Liver (tissue), 9 donors: ENCODE data around the gene BOC. TPM values are rescaled to one million over a fixed set of nuclear protein-coding genes. Genes with fewer than 3 reads are reported as not detected.

ENCODE experiments used
- DNase-seq: peaks from one replicate; pipeline ENCODE4 v3.0.0-alpha.2; 2017; ENCODE audit warnings: low spot score
- H3K27ac ChIP-seq, 2 donors: one replicate each; pipeline ENCODE4 v1.7.0; 2013; ENCODE audit warnings: inconsistent platforms in 2 of 2, low read length in 2 of 2, control low read depth in 1 of 2, low read depth in 1 of 2, mild to moderate bottlenecking in 1 of 2
- H3K27me3 ChIP-seq, 4 donors: one replicate each; pipeline versions ENCODE4 v1.6.1 to v1.7.0; 2013; ENCODE audit warnings: low read length in 3 of 4, inconsistent platforms in 1 of 4, mild to moderate bottlenecking in 1 of 4, moderate library complexity in 1 of 4; ENCODE audit not compliant: control insufficient read depth in 4 of 4, insufficient read depth in 4 of 4
- H3K36me3 ChIP-seq, 4 donors: one replicate each; pipeline versions ENCODE4 v1.6.1 to v1.7.0; 2013; ENCODE audit warnings: low read length in 3 of 4, mild to moderate bottlenecking in 3 of 4, low read depth in 1 of 4, moderate library complexity in 1 of 4; ENCODE audit not compliant: control insufficient read depth in 4 of 4, insufficient read depth in 3 of 4
- H3K4me1 ChIP-seq, 4 donors: one replicate each; pipeline versions ENCODE4 v1.6.1 to v1.7.0; 2013; ENCODE audit warnings: low read length in 3 of 4, mild to moderate bottlenecking in 3 of 4, moderate library complexity in 1 of 4; ENCODE audit not compliant: control insufficient read depth in 4 of 4, insufficient read depth in 4 of 4
- H3K4me3 ChIP-seq, 3 donors: one replicate each; pipeline versions ENCODE4 v1.6.1 to v1.7.0; 2013; ENCODE audit warnings: low read length in 3 of 3, control low read depth in 1 of 3, low read depth in 1 of 3, mild to moderate bottlenecking in 1 of 3
- H3K9ac ChIP-seq, 2 donors: one replicate each; pipeline ENCODE4 v1.7.0; 2013; ENCODE audit warnings: low read length in 2 of 2, mild to moderate bottlenecking in 2 of 2, moderate library complexity in 2 of 2, control low read depth in 1 of 2, low read depth in 1 of 2
- H3K9me3 ChIP-seq, 4 donors: one replicate each; pipeline versions ENCODE4 v1.6.1 to v1.7.0; 2013; ENCODE audit warnings: low read length in 3 of 4; ENCODE audit not compliant: control insufficient read depth in 4 of 4
- ATF3 ChIP-seq: IDR thresholded peaks from 2 replicates; pipeline ENCODE4 v1.6.1; 2016; ENCODE audit warnings: antibody characterized with exemption
- CTCF ChIP-seq: fragments of 150-350 bp; IDR thresholded peaks from 2 replicates; pipeline ENCODE4 v1.5.1; 2017; ENCODE audit warnings: improper control_type of control experiment, low read depth, low read length; ENCODE audit not compliant: missing input control
- EGR1 ChIP-seq, 2 donors: IDR thresholded peaks; 2 replicates each; pipeline ENCODE4 v1.6.1; 2016 to 2018; ENCODE audit warnings: antibody characterized with exemption in 2 of 2, low read depth in 2 of 2
- FOXA1 ChIP-seq: IDR thresholded peaks from 2 replicates; pipeline ENCODE4 v1.6.1; 2016; ENCODE audit warnings: antibody characterized with exemption
- FOXA2 ChIP-seq: IDR thresholded peaks from 2 replicates; pipeline ENCODE4 v1.6.1; 2016; ENCODE audit warnings: antibody characterized with exemption
- GABPA ChIP-seq, 2 donors: IDR thresholded peaks in 1 of 2; conservative IDR thresholded peaks in 1 of 2; 2 replicates each; pipeline ENCODE4 v1.6.1; 2016; ENCODE audit warnings: antibody characterized with exemption in 2 of 2, mild to moderate bottlenecking in 1 of 2, moderate library complexity in 1 of 2
- HNF4A ChIP-seq, 2 donors: conservative IDR thresholded peaks; 2 replicates each; pipeline ENCODE4 v1.6.1; 2016; ENCODE audit warnings: antibody characterized with exemption in 2 of 2, mild to moderate bottlenecking in 2 of 2
- HNF4G ChIP-seq: IDR thresholded peaks from 2 replicates; pipeline ENCODE4 v1.6.1; 2016; ENCODE audit warnings: antibody characterized with exemption
- JUND ChIP-seq, 2 donors: IDR thresholded peaks; 2 replicates each; pipeline ENCODE4 v1.6.1; 2016; ENCODE audit warnings: antibody characterized with exemption in 2 of 2
- MAX ChIP-seq: IDR thresholded peaks from 2 replicates; pipeline ENCODE4 v1.6.1; 2016; ENCODE audit warnings: antibody characterized with exemption
- NR2F2 ChIP-seq: IDR thresholded peaks from 2 replicates; pipeline ENCODE4 v1.6.1; 2016; ENCODE audit warnings: antibody characterized with exemption
- RAD21 ChIP-seq, 2 donors: IDR thresholded peaks; 2 replicates each; pipeline ENCODE4 v1.6.1; 2016; ENCODE audit warnings: antibody characterized with exemption in 2 of 2, mild to moderate bottlenecking in 2 of 2
- REST ChIP-seq: IDR thresholded peaks from 2 replicates; pipeline ENCODE4 v1.6.1; 2016; ENCODE audit warnings: antibody characterized with exemption, mild to moderate bottlenecking
- RXRA ChIP-seq, 2 donors: IDR thresholded peaks; 2 replicates each; pipeline ENCODE4 v1.6.1; 2017 to 2018; ENCODE audit warnings: antibody characterized with exemption in 2 of 2, mild to moderate bottlenecking in 1 of 2
- SP1 ChIP-seq: IDR thresholded peaks from 2 replicates; pipeline ENCODE4 v1.6.1; 2018; ENCODE audit warnings: antibody characterized with exemption, mild to moderate bottlenecking
- TAF1 ChIP-seq: conservative IDR thresholded peaks from 2 replicates; pipeline ENCODE4 v1.6.1; 2016; ENCODE audit warnings: antibody characterized with exemption, mild to moderate bottlenecking
- YY1 ChIP-seq: IDR thresholded peaks from 2 replicates; pipeline ENCODE4 v1.6.1; 2016; ENCODE audit warnings: antibody characterized with exemption, mild to moderate bottlenecking
- ZBTB33 ChIP-seq: IDR thresholded peaks from 2 replicates; pipeline ENCODE4 v1.6.1; 2016; ENCODE audit warnings: antibody characterized with exemption
- WGBS: extraction: QIAGEN DNeasy Blood & Tissue Kit; methylation state at CpG from one replicate; pipeline ENCODE4 v1.1.7; 2013; 5-methylcytosine and 5-hydroxymethylcytosine counted together
- polyA plus RNA-seq, 2 donors: library from polyadenylated mRNA; stranded (reverse) in 1 of 2; unstranded in 1 of 2; fragments of 200-250 nt in 1 of 2; fragments of >200 nt in 1 of 2; fragmentation: Nextera tagmentation in 1 of 2; extraction: Ambion mirVana in 1 of 2; gene quantifications; one replicate each; pipeline versions ENCODE4 v1.2.1 to v1.2.3, GENCODE V29; 2013 to 2015
- total RNA-seq, 2 donors: library from RNA; depleted of rRNA; stranded (reverse); fragments of >200 nt; gene quantifications; one replicate each; pipeline ENCODE4 v1.2.3, GENCODE V29; 2014
- donor health status: healthy.
- donor health status: healthy.
- donor health status: healthy.
- donor health status: healthy.
- donor health status: healthy.

BOC gene
- total and polyA plus RNA-seq, 4 donors = 0.31 to 1.5 (median 0.65) TPM; not detected in 1

GRCh38 chr3:113186566-113186965 lies 24.8 kb upstream of the BOC start:
- Histone ChIP-seq H3K4me3 (no peak overlapping the region), H3K27ac (no peak overlapping the region), H3K9ac (no peak overlapping the region), H3K36me3 (no peaks in the 10 kb centered on the region), H3K27me3 (peaks cover 0 to 2% (median 0%) of the 10 kb centered on the region in 4 donors), H3K9me3 (peaks cover 0 to 4% (median under 1%) of the 10 kb centered on the region in 4 donors), H3K4me1 (no peaks in the 10 kb centered on the region)
- no peak for DNase-seq
- TF ChIP-seq JUND (IDR thresholded peaks at IDR 0.05) (no peak), CTCF (no peak), SP1 (no peak), ATF3 (no peak), YY1 (no peak), HNF4A (conservative IDR thresholded peaks at IDR 0.05) (no peak), HNF4G (no peak), FOXA1 (no peak), MAX (no peak), RXRA (IDR thresholded peaks at IDR 0.05) (no peak), ZBTB33 (no peak), TAF1 (no peak)
- WGBS = 82% methylated on average over 5 of the region's 5 CpGs

GRCh38 chr3:113193288-113193687 lies 18.1 kb upstream of the BOC start:
- H3K4me1 ChIP-seq = no peaks in the 10 kb centered on the region
- DNase-seq = no peak
- no peak overlapping the region for H3K27ac ChIP-seq
- no peak overlapping the region for H3K9ac ChIP-seq
- WGBS = 67% methylated on average over 8 of the region's 8 CpGs
- H3K27me3 ChIP-seq = peaks cover 0 to 2% (median 0%) of the 10 kb centered on the region in 4 donors
- TF ChIP-seq EGR1 (IDR thresholded peaks at IDR 0.05; ENCODE audit: low read depth in 2 of 2) = no peak
- TF ChIP-seq CTCF = no peak
- TF ChIP-seq TAF1 = no peak
- no peak for TF ChIP-seq GABPA (IDR thresholded peaks at IDR 0.05 in 1 of 2, conservative IDR thresholded peaks at IDR 0.05 in 1 of 2)
- TF ChIP-seq HNF4G = no peak
- no peak for TF ChIP-seq JUND (IDR thresholded peaks at IDR 0.05)
- TF ChIP-seq NR2F2 = no peak
- no peak for TF ChIP-seq HNF4A (conservative IDR thresholded peaks at IDR 0.05)
- TF ChIP-seq REST = no peak
- TF ChIP-seq SP1 = no peak
- no peak for TF ChIP-seq FOXA1
- TF ChIP-seq ATF3 = no peak
- no peak for TF ChIP-seq MAX
- no peak for TF ChIP-seq FOXA2
- TF ChIP-seq YY1 = no peak
- TF ChIP-seq RAD21 (IDR thresholded peaks at IDR 0.05) = no peak
- TF ChIP-seq ZBTB33 = no peak
- TF ChIP-seq RXRA (IDR thresholded peaks at IDR 0.05) = no peak
- no peak overlapping the region for H3K4me3 ChIP-seq
- H3K36me3 ChIP-seq = no peaks in the 10 kb centered on the region
- H3K9me3 ChIP-seq = peaks cover 0 to 1% (median 0%) of the 10 kb centered on the region in 4 donors
